ENCODE results near the gene CDH6.

Gene CDH6

DNA sequence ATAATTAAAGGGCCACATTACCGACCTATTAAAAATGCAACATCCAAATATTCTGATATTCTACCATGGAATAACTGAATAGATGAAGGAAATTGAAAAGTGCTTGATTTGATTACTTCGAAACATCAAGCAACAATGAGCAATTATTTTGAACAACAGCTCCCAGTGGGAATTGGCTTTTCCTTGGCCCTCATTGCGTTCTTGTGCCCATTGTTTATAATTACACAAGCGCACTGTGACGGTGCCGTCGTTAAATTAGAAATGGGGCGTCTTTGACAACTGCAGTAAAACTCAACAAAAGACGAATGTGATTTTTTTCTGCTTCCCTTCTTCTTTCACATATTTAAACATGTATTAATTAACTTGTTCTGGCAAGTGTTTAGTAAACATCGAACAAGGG lies 61.6 kb downstream of the CDH6 start:
- no peak for DNase-seq

DNA sequence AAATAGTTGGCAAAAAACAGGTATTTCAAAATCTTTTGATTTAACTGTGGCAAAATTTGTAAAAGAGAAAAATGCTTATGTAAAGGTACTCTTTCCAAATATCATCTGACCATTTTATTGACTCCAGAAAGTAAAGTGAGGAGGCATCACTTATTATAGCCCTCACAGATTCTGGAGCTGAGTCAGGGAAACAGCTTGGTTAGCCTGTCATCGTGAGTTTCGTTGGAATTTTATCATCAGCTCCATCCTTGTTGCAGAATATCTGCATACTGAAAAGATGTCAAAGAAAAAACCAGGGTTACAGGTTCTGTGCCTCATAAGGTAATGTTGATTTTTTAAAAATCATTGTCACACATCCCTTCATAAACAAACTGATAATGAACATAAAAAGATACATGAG lies 74.8 kb downstream of the CDH6 start:
- no peak for DNase-seq

DNA sequence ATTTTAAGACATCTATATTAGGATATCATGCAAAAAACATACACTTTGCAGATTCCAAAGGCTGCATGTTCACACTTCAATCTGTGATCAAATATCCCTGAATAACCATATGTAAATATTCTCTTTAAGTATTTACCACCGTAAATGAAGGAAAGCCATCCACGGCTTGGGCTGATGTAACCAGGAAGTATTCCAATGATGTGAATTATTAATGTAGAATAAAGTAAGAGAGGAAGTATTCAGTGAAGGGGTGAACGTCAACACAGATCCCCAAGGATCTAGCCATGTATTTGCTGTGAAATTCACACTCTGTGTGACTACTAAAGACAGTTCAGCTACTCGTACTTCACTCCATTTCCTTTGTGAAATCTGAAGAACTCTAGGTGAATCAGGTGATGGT lies 75.2 kb downstream of the CDH6 start:
- no peak for DNase-seq

DNA sequence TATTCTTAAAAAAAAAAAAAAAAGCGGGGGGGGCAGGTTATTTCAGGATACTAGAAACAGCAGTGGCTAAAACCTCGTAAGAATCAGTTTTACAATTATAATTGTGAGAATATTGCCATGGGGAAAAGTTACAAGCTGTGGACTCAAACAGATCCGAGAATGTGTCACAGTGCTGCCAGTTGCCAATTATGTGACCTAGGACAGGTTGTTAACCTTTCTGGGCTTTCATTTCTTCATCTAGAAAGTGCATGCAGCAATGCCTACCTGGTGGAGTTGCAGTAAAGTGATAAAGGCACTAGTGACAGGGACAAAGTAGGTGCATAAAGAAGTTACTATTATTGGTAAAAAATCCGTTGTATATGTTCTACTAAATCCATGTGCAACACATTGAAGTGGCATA lies 75.8 kb downstream of the CDH6 start:
- no peak for DNase-seq

DNA sequence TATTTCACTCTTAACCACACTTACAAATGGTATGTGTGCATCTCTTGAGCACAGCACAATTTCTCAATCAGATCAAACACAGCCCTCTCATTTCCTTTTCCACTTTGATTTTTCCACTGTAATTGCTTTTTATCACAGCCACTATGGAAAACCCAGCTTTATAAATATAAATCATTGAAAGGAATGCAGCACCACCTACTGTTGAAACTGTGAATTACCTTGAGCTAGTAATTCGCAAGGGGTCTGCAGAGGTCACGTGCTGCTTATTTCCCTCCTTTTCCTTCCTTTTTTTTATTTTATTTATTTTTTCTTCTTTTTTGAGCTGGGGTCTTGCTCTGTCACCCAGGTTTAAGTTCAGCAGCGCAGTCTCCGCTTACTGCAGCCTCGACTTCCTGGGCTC lies 76.9 kb downstream of the CDH6 start:
- no peak for DNase-seq

DNA sequence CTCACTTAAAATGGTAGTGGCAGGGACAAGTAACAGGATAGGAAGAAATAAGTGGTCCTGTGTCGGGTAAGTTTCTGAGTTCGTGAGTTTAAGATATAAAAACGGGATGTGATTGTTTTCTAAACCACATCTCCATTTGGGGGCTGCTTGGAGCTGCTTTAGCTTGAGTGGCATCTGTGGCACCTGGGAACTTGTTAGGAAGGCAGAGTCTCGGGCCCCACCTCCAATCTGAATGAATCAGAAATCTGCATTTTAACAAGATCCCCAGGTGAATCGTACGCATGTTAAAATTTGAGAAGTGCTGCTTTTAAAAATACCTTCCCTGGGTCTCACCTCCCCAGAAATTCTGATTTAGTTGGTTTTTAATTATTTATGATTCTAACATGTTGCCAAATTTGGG lies 78.1 kb downstream of the CDH6 start:
- no peak for DNase-seq

DNA sequence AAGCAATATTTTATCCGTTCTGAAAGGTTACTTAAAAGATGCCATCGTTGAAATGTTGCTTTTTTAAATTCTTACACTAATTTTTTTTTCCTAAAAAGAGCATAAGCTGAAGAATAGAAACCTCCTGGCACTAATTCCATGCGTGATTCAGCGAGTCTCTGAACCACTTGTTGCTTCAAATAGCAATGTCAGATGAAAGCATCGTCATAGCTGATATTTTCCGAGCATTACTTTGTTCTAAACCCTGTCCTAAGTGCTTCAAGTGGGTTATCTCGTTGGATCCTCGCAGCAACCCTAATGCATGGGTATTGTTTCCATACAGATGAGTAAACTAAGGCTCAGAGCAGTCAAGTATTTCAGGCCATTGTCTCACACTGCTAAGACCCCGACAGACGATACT lies 79.7 kb downstream of the CDH6 start:
- no peak for DNase-seq

DNA sequence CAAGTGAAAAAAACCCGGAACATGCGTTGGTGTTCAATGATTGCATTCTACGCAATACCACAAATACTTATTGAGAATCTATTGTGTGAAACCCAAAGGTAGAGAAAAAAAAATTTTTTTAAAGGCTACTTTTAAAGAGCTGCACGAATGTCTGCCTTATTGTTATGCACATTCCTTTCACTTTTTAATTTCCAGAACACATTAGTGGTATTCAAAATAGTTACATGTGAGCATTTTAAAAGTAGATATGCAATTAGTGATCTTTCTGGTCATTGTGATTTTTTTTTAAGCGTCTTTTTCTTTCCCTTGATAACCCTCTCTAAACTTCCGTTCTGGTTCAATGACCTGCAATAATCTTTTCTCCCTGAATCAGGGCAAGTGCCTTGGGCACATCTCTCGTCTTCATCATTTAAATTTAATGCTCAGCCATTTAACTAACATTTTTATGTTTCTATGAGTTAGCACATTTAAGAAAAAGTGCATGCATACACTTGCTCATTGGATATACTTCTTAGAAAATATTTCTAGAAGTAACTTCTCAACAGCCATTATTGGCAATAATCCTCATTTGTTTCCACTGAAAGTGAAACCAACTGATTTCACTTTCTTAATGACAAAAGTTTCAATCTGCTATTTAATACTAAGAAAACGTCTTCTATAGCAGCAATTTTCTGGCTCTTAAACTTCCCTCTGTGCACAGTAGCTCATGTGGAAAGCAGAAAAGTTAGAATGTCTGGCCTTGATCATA lies 80.3 kb downstream of the CDH6 start:
- no peak for DNase-seq

DNA sequence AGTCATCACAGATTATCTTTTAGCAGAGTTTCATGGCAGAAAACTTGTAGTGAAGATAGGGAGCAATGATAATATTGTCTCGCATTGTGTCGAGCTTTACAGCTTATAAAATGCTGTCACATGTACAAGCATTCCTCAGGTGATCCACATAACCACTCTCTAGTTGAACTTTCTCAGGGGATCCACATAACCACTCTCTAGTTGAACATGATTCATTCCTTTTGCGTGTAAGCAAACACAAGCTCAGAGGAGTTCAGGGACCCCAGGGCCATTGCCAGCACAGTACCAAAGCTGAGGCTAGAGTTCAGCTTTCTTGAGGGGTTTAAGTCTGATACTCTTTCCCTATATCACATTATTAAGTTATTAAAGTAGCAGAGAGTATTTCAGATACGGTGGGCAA lies 86.7 kb downstream of the CDH6 start:
- DNase-seq: no peak

DNA sequence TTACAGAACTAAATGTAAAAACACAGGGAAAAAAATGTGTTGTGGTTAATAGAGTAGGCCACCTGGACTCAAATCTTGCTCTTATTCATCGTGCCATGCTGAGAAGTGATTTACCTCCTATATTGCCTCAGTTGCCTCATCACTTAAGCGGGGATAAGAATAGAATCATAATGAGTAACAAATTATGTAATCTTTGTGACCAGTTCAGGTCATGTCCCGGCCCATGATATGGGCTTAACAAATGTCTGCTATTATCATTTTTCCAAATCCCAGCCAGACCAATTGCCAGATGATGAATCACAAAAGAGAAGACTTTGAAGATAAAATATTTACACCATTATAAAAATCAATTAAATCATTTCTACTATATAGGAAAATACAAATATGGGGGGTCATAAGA lies 89.8 kb downstream of the CDH6 start:
- no peak for DNase-seq

DNA sequence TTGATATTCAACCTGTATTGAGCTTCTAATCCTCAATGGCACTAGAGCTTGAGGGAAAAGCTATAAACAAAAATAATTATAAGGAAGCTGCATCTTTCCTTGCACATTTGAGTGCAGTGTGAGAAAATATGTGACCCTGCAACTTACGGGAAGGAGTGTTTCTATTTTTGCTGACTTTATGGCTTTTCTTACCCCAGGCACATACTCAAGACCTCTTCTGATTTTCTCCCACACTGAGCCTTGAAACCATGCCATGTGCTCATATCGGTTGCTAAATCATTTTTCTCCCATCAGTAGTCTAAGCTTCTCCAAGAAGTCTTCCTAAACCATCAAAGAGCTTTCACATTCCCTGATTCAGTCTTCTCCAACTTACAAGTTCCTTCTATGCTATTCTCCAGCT lies 91.5 kb downstream of the CDH6 start:
- DNase-seq: no peak

DNA sequence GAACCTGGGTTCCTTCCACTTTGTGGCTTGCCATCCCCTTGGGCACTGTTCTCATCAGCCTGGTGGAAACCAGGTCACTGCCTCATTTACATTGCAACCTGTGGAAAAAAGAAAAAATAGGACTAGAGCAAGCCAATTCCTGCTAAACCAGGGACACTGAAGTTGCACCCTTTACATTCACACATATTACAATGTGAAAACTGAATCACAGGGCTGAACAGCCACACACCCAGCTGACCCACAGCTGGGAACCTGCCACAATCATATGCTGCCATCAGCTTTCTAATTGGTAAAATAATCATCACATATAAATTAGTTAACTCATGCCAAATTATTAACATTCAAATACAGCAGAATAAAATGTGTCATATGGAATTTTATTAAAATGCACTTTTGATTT lies 94.5 kb downstream of the CDH6 start:
- DNase-seq: no peak

DNA sequence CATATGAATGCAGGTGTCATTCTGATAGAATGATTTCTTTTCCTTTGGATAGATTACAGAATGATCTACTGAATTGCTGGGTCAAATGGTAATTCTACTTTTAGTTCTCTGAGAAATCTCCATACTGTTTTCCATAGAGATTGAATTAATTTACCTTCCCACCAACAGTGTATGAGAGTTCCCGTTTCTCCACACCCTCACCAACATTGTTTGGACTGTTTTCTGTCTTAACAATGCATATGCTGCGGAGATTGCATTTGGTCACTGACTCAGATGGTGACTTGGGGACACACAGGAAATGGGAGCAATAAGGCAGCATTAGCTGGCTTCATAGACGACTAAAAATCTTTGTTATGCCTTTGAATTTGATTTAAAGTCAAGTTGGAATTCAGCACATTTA lies 95.9 kb downstream of the CDH6 start:
- no peak for DNase-seq

DNA sequence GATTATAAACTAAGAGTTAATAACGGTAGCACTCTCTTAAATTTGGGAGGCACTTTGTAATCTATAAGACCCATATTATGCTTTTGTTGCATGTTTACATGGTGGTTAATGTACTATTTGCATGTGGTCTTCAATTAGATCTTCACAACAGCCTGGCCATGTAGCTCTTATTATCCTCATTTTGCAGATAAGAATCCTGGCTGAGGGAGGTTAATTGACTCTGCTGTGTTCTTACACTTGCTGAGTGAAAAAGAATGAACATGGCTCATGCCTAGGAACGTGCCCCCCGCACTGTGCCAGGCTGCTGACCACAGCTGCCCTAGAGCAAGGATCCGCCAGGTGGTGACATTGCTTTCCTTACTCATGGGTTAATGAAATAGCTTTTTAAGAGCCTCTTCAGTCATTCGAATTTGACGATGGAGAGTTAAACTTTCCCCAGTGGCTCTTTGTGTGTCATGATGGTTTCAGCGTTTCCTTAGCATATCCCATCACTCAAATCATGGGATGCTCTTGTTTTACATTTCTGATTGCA lies 97.9 kb downstream of the CDH6 start:
- no peak for DNase-seq

DNA sequence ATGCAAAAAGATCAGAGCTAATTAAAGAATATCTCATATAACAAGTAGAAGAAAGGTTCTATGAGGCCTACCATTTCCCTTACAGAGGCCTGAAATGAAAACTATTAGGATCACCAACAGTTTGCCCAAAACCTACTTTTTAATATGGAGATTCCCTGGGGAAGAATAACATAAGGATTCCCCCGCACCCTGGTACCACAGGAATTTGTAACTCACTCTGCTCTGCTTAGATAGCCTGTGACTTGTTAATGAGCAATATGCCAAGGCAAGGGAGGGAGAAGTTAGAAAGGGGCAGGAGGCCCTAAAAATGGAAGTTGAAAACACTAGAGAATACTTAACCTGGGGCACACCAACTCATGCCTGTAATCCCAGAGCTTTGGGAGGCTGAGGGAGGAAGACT lies 107.0 kb downstream of the CDH6 start:
- DNase-seq: no peak

DNA sequence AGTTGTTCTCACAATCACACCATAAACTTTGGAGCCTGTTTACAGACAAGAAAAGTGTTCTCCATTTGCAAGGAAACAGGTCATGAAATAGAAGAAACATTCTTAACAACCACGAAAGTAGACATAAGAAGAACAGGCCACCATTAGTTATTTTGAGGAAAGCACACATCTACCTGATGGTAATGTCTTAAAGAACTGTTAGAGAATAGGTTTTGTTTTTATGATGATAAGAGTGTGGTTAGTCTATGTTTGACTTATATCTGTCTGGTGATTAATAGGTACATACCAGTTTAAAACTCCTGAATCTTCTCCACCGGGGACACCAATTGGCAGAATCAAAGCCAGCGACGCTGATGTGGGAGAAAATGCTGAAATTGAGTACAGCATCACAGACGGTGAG lies 108.3 kb downstream of the CDH6 start:
- DNase-seq: no peak

DNA sequence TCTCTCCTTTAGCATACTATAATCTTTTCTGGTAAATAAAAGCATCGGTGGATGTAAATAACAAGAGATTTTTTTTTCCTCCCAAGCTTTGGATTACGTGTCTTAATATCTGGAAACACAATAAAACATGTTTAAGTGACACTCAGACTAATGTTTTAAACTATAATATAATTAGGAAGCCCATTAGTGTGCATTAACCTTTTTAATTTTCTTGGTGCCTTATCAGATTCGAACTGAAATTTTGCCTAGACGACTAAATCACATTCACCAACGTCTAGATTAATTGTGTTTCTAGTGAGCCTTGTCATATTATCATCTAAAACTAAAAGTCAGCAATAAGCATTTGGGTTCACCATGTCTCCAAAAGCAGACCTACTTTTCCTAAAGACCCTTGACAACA lies 110.2 kb downstream of the CDH6 start:
- no peak for DNase-seq

DNA sequence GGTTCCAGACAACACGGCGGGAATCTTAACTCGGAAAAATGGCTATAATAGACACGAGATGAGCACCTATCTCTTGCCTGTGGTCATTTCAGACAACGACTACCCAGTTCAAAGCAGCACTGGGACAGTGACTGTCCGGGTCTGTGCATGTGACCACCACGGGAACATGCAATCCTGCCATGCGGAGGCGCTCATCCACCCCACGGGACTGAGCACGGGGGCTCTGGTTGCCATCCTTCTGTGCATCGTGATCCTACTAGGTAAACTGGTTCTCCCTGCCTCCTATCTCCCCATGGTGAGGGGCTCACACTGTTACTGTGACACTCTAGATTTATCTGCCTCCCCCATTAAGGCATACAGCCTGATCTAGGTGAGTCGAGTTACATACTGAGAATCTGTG lies 124.2 kb downstream of the CDH6 start:
- no peak for DNase-seq

DNA sequence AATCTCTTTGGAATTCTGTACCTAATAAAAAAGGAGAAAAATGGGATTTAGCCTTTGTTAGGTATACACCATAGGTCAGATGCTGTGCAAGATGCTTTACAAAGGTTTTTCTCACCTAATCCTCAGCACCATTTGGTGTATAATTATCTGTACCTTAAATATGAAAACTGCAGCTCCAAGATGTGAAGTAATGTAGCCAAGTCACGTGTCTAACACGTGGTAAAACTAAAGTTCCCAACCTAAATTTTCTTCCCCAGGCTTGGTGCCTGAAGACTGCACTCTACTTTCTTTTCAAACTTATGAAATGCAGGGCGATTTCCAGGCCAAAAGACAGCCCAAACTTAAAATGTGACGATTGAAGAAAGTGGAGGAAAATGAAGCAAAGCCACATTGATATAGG lies 125.8 kb downstream of the CDH6 start:
- no peak for DNase-seq

DNA sequence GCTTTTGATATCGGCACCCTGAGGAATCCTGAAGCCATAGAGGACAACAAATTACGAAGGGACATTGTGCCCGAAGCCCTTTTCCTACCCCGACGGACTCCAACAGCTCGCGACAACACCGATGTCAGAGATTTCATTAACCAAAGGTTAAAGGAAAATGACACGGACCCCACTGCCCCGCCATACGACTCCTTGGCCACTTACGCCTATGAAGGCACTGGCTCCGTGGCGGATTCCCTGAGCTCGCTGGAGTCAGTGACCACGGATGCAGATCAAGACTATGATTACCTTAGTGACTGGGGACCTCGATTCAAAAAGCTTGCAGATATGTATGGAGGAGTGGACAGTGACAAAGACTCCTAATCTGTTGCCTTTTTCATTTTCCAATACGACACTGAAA lies 129.5 kb downstream of the CDH6 start:
- no peak for DNase-seq

DNA sequence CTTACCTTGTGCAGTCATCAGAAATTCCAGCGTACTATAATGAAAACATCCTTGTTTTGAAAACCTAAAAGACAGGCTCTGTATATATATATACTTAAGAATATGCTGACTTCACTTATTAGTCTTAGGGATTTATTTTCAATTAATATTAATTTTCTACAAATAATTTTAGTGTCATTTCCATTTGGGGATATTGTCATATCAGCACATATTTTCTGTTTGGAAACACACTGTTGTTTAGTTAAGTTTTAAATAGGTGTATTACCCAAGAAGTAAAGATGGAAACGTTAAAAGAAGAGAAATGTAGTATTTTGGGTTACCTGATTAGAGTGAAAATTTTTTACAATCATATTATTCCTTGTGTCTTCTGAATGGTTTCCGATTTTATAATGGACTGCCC lies 131.4 kb downstream of the CDH6 start:
- no peak for DNase-seq

DNA sequence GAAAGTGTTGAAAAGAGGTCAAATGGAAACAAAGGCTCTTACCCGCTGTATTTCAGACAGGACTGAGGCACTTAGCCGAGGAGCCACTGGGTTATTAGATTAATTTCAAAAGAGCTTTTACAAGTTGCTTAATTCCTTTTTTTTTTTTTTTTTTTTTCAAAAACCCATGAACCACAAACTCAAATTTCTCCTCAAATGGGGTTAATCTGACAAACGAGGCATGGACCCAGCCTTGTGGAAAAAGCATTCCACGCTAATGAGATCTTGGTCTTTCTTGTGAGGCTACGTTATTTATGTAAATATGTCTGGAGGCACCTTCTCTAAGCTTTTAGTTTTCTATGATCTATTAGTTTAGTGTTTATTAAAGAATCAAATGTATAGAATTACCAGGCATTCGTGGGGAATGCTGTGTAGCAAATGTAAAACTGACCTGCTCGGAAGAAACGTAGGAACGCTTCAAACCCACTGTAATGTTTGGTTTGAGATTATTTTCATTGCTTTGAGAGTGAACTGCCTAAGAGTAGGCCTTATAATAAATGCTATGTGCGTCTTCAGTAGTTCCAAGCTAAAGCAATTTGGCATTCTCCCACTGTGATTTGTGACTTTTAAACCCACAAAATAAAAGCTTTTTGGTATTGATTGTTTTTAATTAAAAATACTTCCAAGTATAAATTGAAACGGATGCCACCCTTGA lies 134.7 kb downstream of the CDH6 start:
- no peak for DNase-seq

DNA sequence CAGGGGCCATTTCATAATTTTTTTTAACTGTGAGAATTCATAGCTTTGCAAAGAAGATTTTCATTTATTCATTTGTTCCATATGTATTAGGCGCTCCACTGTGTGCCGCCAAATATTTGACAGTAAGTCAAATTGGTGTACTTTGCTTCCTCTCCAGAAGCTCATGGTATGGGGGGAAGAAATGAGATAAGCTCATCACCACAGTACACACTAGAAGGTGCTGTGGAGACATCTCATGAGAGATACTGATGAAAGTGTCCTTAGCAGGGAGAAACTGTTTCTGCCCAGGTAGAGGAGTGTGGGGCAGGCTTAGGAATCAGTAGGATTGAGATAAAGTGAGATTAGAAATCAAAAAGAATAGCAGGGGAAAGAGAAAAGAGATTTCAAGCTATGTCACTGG lies 136.2 kb downstream of the CDH6 start:
- no peak for DNase-seq

DNA sequence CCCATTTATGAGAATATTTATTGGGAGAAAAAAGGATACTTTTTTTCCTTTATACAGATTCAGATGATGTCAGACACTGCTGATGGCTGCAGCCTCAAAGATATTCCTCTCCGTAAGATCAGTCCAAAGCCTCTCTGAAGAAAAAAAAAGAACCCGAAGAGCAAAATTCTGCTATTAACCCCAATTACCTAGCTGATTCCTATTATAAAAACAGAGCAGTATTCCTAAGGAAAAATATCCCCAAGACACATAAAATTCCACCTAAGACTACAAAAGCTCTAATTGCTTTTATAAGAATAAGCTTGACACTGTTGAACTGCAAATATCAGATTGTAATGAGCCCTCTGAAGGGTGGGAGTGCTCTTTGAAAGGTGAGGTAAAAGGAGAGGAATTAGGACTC lies 138.7 kb downstream of the CDH6 start:
- no peak for DNase-seq

DNA sequence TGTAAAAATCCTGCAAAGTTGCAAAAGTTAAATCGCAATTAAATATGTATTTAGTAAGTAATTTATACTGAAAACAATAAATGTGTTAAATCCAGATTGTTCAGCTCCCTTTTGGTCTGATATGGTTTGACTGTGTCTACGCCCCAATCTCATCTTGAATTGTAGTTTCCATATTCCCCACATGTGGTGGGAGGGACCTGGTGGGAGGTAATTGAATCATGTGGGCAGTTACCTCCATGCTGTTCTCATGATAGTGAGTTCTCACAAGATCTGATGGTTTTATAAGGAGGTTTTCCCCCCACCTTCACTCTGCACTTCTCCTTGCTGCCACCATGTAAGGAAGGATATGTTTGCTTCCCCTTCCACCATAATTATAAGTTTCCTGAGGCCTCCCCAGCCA lies 140.0 kb downstream of the CDH6 start:
- DNase-seq: no peak

All from NCI-H187 treated with DMSO at 0.1 percent for 48 hours (cell line).